Measurements from ENCODE around the gene MDP1.

DNA sequence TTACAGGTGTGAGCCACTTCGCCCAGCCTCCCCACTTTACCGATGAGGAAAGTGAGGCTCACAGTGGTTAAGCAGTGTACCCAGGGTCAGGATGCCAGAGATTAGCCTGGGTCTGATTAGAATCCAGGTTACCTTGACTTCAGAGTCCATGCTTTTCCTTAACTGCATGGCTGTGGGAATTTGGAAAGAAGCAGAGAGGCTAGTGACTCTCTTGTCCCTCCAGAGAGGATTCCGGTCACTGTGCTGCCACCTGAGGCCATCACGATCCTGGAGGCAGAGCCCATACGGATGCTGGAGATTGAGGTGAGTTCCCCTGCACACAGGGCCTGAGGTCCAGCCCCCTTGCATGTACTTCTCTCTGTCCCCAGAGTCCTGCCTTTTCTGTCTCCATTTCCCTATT lies 39.3 kb downstream of the MDP1 start:
- TF ChIP-seq POLR2AphosphoS5 (IDR thresholded peaks at IDR 0.05) = no peak
- no peak for TF ChIP-seq POLR2A (IDR thresholded peaks at IDR 0.05)
